ENCODE results near the gene ALK. TPM values are rescaled to one million over a fixed set of nuclear protein-coding genes. Genes with fewer than 3 reads are reported as not detected.

Gene ALK
- total RNA-seq, 1 experiment from 2014 or later, result not detected

- WGBS (ENCODE audit: extremely low coverage, insufficient read length, low lambda C conversion rate), result no CpG with 5 or more reads among the region's 3 CpGs
- Histone ChIP-seq H2BK12ac (ENCODE audit: insufficient read length, low read depth, low read length) (no peak overlapping the region), H3K14ac (ENCODE audit: insufficient read depth, low read length) (no peak overlapping the region), H2BK15ac (ENCODE audit: low read depth, low read length) (no peak overlapping the region), H2BK5ac (ENCODE audit: insufficient read length, low read length) (no peak overlapping the region), H3K9ac (ENCODE audit: extremely low read depth, insufficient read length, low read length) (no peak overlapping the region), H3K18ac (ENCODE audit: insufficient read length, low read depth, low read length) (no peak overlapping the region), H3K4ac (ENCODE audit: low read depth, low read length) (no peak overlapping the region), H3K79me2 (ENCODE audit: insufficient read depth, low read length) (no peaks in the 10 kb centered on the region), H3T11ph (ENCODE audit: low read length) (no peak overlapping the region), H2BK20ac (ENCODE audit: low read depth, low read length, poor library complexity, severe bottlenecking) (no peak overlapping the region), H4K8ac (replicated peaks; ENCODE audit: insufficient read length, low read depth, low read length) (no peak overlapping the region), H3K27ac (ENCODE audit: insufficient read length, low read depth, low read length) (no peak overlapping the region), H2BK120ac (ENCODE audit: low read depth, low read length, poor library complexity, severe bottlenecking) (no peak overlapping the region), H3K4me1 (ENCODE audit: insufficient read depth, low read length) (no peaks in the 10 kb centered on the region), H3K23me2 (ENCODE audit: insufficient read length, low read depth, low read length, poor library complexity, severe bottlenecking) (no peaks in the 10 kb centered on the region), H4K20me1 (ENCODE audit: control insufficient read depth, insufficient read depth, insufficient read length) (no peaks in the 10 kb centered on the region), H3K27me3 (ENCODE audit: insufficient read depth, low read length) (no peaks in the 10 kb centered on the region), H2AK5ac (ENCODE audit: insufficient read length, low read length) (no peak overlapping the region), H2AFZ (ENCODE audit: low read length) (no peak overlapping the region), H3K56ac (ENCODE audit: insufficient read length, low read depth, low read length) (no peak overlapping the region), H4K91ac (ENCODE audit: insufficient read length, low read depth, low read length) (no peak overlapping the region), H3K9me3 (ENCODE audit: control insufficient read depth, low read depth, low read length) (no peaks in the 10 kb centered on the region), H3K79me1 (ENCODE audit: insufficient read depth, low read depth, low read length, poor library complexity, severe bottlenecking) (no peaks in the 10 kb centered on the region), H4K5ac (ENCODE audit: insufficient read length, low read depth, low read length) (no peak overlapping the region), H3K4me2 (ENCODE audit: insufficient read depth, insufficient read length, low read length) (no peak overlapping the region), H3K23ac (ENCODE audit: insufficient read length, low read depth, low read length) (no peak overlapping the region)
- no peak for TF ChIP-seq CTCF (conservative IDR thresholded peaks at IDR 0.05)
- H3K9me3 Mint-ChIP-seq, result no peaks in the 10 kb centered on the region
- peaks cover 0 to 2% (median 0%) of the 10 kb centered on the region in 3 experiments; a peak in 1 of 7 replicates for H3K36me3 Mint-ChIP-seq (ENCODE audit: insufficient read depth in 1 of 3, low read depth in 3 of 3)
- H3K4me1 Mint-ChIP-seq, result no peaks in the 10 kb centered on the region
- no peak for DNase-seq
- H3K27me3 Mint-ChIP-seq (ENCODE audit: low read depth), result no peaks in the 10 kb centered on the region
- no peak overlapping the region for H3K4me3 Mint-ChIP-seq
- H3K27ac Mint-ChIP-seq, result no peak overlapping the region
These were observed 377.4 kb downstream of the ALK start for GRCh38 chr2:29544031-29544430.
